ENCODE measurements around the gene SMARCA1.

SMARCA1 gene

DNA sequence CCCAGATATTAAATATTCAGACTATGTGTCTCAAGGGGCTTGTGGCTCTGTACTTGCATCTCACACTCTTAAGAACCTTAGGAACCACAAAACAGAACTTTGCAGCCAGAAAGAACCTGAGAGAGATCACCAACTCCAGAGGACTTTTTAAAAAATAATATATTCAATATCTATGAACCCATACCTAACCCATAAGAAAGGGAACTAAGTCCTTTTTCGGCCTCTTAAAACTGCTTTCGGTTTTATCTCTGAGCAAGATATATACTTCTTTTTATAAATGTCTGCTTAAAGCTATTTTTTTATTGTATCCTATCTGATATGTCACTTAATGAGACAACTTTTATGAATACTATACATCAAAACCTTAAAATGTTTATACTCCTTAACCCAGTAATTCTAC lies 10.9 kb downstream of the SMARCA1 start:
- Histone ChIP-seq H3K4me3 (no peak overlapping the region), H3K9me3 (no peaks in the 10 kb centered on the region), H3K36me3 (peaks cover 0 to 17% (median 3%) of the 10 kb centered on the region in 3 donors), H3K4me1 (no peaks in the 10 kb centered on the region), H3K27ac (no peak overlapping the region), H3K27me3 (no peaks in the 10 kb centered on the region)
- TF ChIP-seq, protein P1, sequence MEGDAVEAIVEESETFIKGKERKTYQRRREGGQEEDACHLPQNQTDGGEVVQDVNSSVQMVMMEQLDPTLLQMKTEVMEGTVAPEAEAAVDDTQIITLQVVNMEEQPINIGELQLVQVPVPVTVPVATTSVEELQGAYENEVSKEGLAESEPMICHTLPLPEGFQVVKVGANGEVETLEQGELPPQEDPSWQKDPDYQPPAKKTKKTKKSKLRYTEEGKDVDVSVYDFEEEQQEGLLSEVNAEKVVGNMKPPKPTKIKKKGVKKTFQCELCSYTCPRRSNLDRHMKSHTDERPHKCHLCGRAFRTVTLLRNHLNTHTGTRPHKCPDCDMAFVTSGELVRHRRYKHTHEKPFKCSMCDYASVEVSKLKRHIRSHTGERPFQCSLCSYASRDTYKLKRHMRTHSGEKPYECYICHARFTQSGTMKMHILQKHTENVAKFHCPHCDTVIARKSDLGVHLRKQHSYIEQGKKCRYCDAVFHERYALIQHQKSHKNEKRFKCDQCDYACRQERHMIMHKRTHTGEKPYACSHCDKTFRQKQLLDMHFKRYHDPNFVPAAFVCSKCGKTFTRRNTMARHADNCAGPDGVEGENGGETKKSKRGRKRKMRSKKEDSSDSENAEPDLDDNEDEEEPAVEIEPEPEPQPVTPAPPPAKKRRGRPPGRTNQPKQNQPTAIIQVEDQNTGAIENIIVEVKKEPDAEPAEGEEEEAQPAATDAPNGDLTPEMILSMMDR (IDR thresholded peaks at IDR 0.05), result no peak
- intact Hi-C loops (cut with DNase I; ENCODE audit: low total_unique reads), result no loop called here
- DNase-seq, result no peak

DNA sequence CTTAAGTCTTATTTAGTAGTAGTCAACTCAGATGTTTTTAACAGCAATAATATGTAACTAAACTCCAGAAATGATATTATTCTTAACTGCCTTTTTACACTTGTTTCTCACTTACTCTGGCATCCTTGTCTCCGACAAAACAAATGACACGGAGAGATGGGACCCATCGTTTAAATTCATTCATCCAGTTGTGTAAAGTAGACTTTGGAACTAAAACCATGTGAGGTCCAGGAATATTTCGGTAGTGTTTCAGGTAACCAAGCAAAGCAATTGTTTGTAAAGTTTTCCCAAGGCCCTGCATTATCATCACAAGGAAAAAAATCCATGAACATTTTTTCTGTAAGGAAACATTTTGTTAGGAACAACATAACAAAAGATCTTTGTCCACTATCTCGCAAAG lies 11.6 kb downstream of the SMARCA1 start:
- intact Hi-C loops (cut with DNase I; ENCODE audit: low total_unique reads), result no loop called here
- peaks cover 0 to 20% (median 4%) of the 10 kb centered on the region in 3 donors for H3K36me3 ChIP-seq
- H3K27me3 ChIP-seq, result no peaks in the 10 kb centered on the region
- no peaks in the 10 kb centered on the region for H3K9me3 ChIP-seq
- H3K27ac ChIP-seq, result no peak overlapping the region
- TF ChIP-seq, protein P1 (IDR thresholded peaks at IDR 0.05), result no peak
- H3K4me3 ChIP-seq, result no peak overlapping the region
- no peaks in the 10 kb centered on the region for H3K4me1 ChIP-seq
- no peak for DNase-seq

DNA sequence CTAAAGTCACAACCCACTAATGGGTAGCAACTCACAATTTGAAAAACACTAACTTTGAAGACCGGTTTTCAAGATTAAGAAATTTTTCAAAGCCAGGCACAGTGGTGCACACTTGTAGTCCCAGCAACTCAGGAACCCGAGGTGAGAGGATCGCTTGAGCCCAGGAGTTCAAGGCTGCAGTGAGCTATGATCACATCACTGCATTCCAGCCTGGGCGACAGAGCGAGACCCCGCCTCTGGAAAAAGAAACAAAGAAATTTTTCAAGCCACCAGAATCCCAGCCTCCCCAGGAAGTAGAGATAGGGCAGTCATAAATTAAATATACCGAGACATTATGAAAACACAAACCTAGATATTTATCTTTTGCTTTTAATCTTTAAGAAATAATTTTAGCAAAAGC lies 13.0 kb downstream of the SMARCA1 start:
- Histone ChIP-seq H3K36me3 (peaks cover 0 to 20% (median 4%) of the 10 kb centered on the region in 3 donors), H3K27me3 (no peaks in the 10 kb centered on the region), H3K4me1 (no peaks in the 10 kb centered on the region), H3K9me3 (no peaks in the 10 kb centered on the region), H3K27ac (no peak overlapping the region), H3K4me3 (no peak overlapping the region)
- TF ChIP-seq, protein P1 (IDR thresholded peaks at IDR 0.05), result no peak
- DNase-seq, result no peak
- intact Hi-C loops (cut with DNase I; ENCODE audit: low total_unique reads), result no loop called here

DNA sequence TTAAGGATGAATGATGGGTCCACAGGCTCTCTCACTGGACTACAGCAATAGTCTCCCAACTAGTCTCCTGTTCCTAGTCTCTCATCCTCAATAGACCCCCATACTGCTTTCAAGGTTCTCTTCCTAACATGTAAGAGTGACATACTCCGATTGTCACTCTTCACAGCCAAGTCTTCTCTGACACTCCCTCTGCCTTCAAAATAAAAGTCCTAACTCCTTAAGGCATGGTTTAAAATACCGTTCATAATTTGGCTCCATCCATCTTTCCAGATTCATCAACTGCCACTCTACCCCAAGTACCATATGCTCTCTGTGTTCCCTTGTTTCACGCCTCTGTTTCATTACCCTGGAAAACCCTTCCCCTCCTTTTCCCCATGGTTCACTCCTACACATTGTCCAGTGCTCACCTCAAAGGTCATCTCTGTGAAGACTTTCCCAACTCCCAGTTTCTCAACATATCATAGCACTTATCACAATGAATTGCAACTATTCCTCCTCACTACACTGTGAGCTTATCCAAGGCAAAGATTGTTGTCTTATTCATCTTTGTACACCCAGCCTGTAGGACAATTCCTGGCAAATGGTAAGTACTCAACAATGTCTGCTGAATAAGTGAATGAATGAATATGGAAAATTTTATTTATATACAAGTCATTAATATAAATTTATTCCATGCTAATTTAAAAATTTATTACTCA lies 26.0 kb downstream of the SMARCA1 start:
- DNase-seq, result no peak

DNA sequence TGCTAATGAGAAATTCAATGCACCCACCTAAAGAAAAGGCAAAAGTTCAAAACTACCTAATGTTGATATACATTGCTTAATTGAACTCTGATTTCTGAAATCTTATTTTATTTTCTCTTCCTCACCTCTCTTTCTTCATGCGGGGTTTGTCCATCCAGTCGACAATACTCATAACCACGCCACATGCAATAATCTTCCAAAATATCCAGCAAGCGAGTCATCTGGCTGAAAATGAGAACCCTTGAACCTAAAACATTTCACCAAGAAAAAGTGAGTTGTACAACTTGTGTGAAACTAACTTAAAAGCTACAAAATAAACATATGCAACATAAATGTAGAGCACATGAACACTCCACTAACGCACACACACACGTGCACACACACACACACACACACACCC lies 26.7 kb downstream of the SMARCA1 start:
- Histone ChIP-seq H3K36me3 (peaks cover 4 to 31% (median 18%) of the 10 kb centered on the region in 3 donors), H3K27ac (no peak overlapping the region), H3K27me3 (no peaks in the 10 kb centered on the region), H3K9me3 (no peaks in the 10 kb centered on the region), H3K4me1 (no peaks in the 10 kb centered on the region), H3K4me3 (no peak overlapping the region)
- TF ChIP-seq, protein P1 (IDR thresholded peaks at IDR 0.05), result no peak
- intact Hi-C loops (cut with DNase I; ENCODE audit: low total_unique reads), result no loop called here
- DNase-seq, result no peak

More for the DNA sequence above, 26.0 kb downstream of the SMARCA1 start:
- no peak overlapping the region for H3K4me3 ChIP-seq
- H3K27me3 ChIP-seq, result no peaks in the 10 kb centered on the region
- TF ChIP-seq, protein P1 (IDR thresholded peaks at IDR 0.05), result no peak
- H3K27ac ChIP-seq, result no peak overlapping the region
- intact Hi-C loops (cut with DNase I; ENCODE audit: low total_unique reads), result no loop called here
- peaks cover 9 to 37% (median 25%) of the 10 kb centered on the region in 3 donors for H3K36me3 ChIP-seq
- H3K4me1 ChIP-seq, result no peaks in the 10 kb centered on the region
- H3K9me3 ChIP-seq, result no peaks in the 10 kb centered on the region
